HEK293 (cell line): Measurements from ENCODE around the gene TRPV2.

ENCODE experiments used
- BCL11A ChIP-seq: fragments of 450-650 bp; formaldehyde crosslinking; IDR thresholded peaks from 2 replicates; pipeline ENCODE4 v1.5.1; 2016; ENCODE audit warnings: low read depth, missing biosample characterization, missing genetic modification characterization
- BCL11B ChIP-seq: fragments of 450-650 bp; formaldehyde crosslinking; IDR thresholded peaks from 2 replicates; pipeline ENCODE4 v1.5.1; 2016; ENCODE audit warnings: low read depth, missing biosample characterization, missing genetic modification characterization
- IKZF3 ChIP-seq: fragments of 450-650 bp; IDR thresholded peaks from 2 replicates; pipeline ENCODE4 v1.5.0; 2018; ENCODE audit warnings: missing biosample characterization, mild to moderate bottlenecking, missing genetic modification characterization, moderate library complexity
- KLF9 ChIP-seq: fragments of 450-650 bp; formaldehyde crosslinking; IDR thresholded peaks from 2 replicates; pipeline ENCODE4 v1.5.1; 2016; ENCODE audit warnings: missing biosample characterization, missing genetic modification characterization, low read depth
- PRDM1 ChIP-seq: fragments of 450-650 bp; formaldehyde crosslinking; IDR thresholded peaks from 2 replicates; pipeline ENCODE4; 2016; ENCODE audit warnings: missing biosample characterization, missing genetic modification characterization
- ZBTB6 ChIP-seq: fragments of 450-650 bp; formaldehyde crosslinking; IDR thresholded peaks from 2 replicates; pipeline ENCODE4 v1.5.1; 2017; ENCODE audit warnings: missing biosample characterization, missing genetic modification characterization
- ZFP3 ChIP-seq: fragments of 450-650 bp; formaldehyde crosslinking; IDR thresholded peaks from 2 replicates; pipeline ENCODE4 v1.5.1; 2016; ENCODE audit warnings: low read depth, missing biosample characterization, missing genetic modification characterization
- ZNF132 ChIP-seq: fragments of 450-650 bp; formaldehyde crosslinking; IDR thresholded peaks from 2 replicates; pipeline ENCODE4 v1.5.1; 2017; ENCODE audit warnings: missing biosample characterization, missing genetic modification characterization, borderline replicate concordance
- ZNF140 ChIP-seq: fragments of 450-650 bp; formaldehyde crosslinking; IDR thresholded peaks from 2 replicates; pipeline ENCODE4 v1.5.1; 2016; ENCODE audit warnings: missing biosample characterization, missing genetic modification characterization
- ZNF2 ChIP-seq: fragments of 450-650 bp; formaldehyde crosslinking; IDR thresholded peaks from 2 replicates; pipeline ENCODE4 v1.5.1; 2016; ENCODE audit warnings: missing biosample characterization, missing genetic modification characterization
- ZNF302 ChIP-seq: fragments of 450-650 bp; formaldehyde crosslinking; IDR thresholded peaks from 2 replicates; pipeline ENCODE4 v1.5.1; 2016; ENCODE audit warnings: missing biosample characterization, missing genetic modification characterization, low read depth
- ZNF311 ChIP-seq: fragments of 450-650 bp; formaldehyde crosslinking; IDR thresholded peaks from 2 replicates; pipeline ENCODE4 v1.5.1; 2017; ENCODE audit warnings: missing biosample characterization, missing genetic modification characterization, borderline replicate concordance
- ZNF324 ChIP-seq: fragments of 450-650 bp; formaldehyde crosslinking; IDR thresholded peaks from 2 replicates; pipeline ENCODE4 v1.5.1; 2016; ENCODE audit warnings: missing biosample characterization, missing genetic modification characterization
- ZNF404 ChIP-seq: fragments of 450-650 bp; formaldehyde crosslinking; IDR thresholded peaks from 2 replicates; pipeline ENCODE4 v1.5.1; 2017; ENCODE audit warnings: missing biosample characterization, missing genetic modification characterization
- ZNF426 ChIP-seq: fragments of 450-650 bp; formaldehyde crosslinking; IDR thresholded peaks from 2 replicates; pipeline ENCODE4 v1.5.1; 2017; ENCODE audit warnings: missing biosample characterization, missing genetic modification characterization, mild to moderate bottlenecking, inconsistent platforms, moderate library complexity
- ZNF544 ChIP-seq: fragments of 450-650 bp; formaldehyde crosslinking; IDR thresholded peaks from 2 replicates; pipeline ENCODE4 v1.5.0; 2017; ENCODE audit warnings: missing biosample characterization, missing genetic modification characterization
- ZNF548 ChIP-seq: fragments of 450-650 bp; formaldehyde crosslinking; IDR thresholded peaks from 2 replicates; pipeline ENCODE4 v1.5.1; 2016; ENCODE audit warnings: missing biosample characterization, missing genetic modification characterization
- ZNF549 ChIP-seq: fragments of 450-650 bp; IDR thresholded peaks from 2 replicates; pipeline ENCODE4 v1.5.1; 2018; ENCODE audit warnings: missing biosample characterization, missing genetic modification characterization, mild to moderate bottlenecking, inconsistent platforms, moderate library complexity
- ZNF600 ChIP-seq: fragments of 450-650 bp; formaldehyde crosslinking; IDR thresholded peaks from 2 replicates; pipeline ENCODE4 v1.5.1; 2016; ENCODE audit warnings: missing biosample characterization, missing genetic modification characterization
- ZNF645 ChIP-seq: fragments of 450-650 bp; formaldehyde crosslinking; IDR thresholded peaks from 2 replicates; pipeline ENCODE4; 2016; ENCODE audit warnings: missing biosample characterization, missing genetic modification characterization
- ZNF777 ChIP-seq: fragments of 450-650 bp; formaldehyde crosslinking; IDR thresholded peaks from 2 replicates; pipeline ENCODE4 v1.5.1; 2017; ENCODE audit warnings: missing biosample characterization, missing genetic modification characterization, borderline replicate concordance
- ZNF792 ChIP-seq: fragments of 450-650 bp; formaldehyde crosslinking; IDR thresholded peaks from 2 replicates; pipeline ENCODE4 v1.5.1; 2016; ENCODE audit warnings: missing biosample characterization, missing genetic modification characterization
- ZSCAN23 ChIP-seq: fragments of 450-650 bp; formaldehyde crosslinking; IDR thresholded peaks from 2 replicates; pipeline ENCODE4 v1.5.1; 2016; ENCODE audit warnings: missing biosample characterization, missing genetic modification characterization
- ZXDB ChIP-seq: fragments of 450-650 bp; formaldehyde crosslinking; IDR thresholded peaks from 2 replicates; pipeline ENCODE4 v1.5.1; 2016; ENCODE audit warnings: missing biosample characterization, missing genetic modification characterization
- TF ChIP-seq, protein P1 (sequence below): fragments of 450-650 bp; formaldehyde crosslinking; IDR thresholded peaks from 2 replicates; pipeline ENCODE4 v1.5.1; 2016; ENCODE audit warnings: missing biosample characterization, missing genetic modification characterization
- TF ChIP-seq, protein P2 (sequence below): fragments of 450-650 bp; formaldehyde crosslinking; IDR thresholded peaks from 2 replicates; pipeline ENCODE4 v1.5.1; 2017; ENCODE audit warnings: missing biosample characterization, mild to moderate bottlenecking, missing genetic modification characterization, moderate library complexity
- TF ChIP-seq, protein P3 (sequence below): fragments of 450-650 bp; formaldehyde crosslinking; IDR thresholded peaks from 2 replicates; pipeline ENCODE4 v1.5.1; 2016; ENCODE audit warnings: missing biosample characterization, missing genetic modification characterization
- TF ChIP-seq, protein P4 (sequence below): fragments of 450-650 bp; formaldehyde crosslinking; IDR thresholded peaks from 2 replicates; pipeline ENCODE4 v1.5.1; 2016; ENCODE audit warnings: missing biosample characterization, missing genetic modification characterization

Gene TRPV2

DNA sequence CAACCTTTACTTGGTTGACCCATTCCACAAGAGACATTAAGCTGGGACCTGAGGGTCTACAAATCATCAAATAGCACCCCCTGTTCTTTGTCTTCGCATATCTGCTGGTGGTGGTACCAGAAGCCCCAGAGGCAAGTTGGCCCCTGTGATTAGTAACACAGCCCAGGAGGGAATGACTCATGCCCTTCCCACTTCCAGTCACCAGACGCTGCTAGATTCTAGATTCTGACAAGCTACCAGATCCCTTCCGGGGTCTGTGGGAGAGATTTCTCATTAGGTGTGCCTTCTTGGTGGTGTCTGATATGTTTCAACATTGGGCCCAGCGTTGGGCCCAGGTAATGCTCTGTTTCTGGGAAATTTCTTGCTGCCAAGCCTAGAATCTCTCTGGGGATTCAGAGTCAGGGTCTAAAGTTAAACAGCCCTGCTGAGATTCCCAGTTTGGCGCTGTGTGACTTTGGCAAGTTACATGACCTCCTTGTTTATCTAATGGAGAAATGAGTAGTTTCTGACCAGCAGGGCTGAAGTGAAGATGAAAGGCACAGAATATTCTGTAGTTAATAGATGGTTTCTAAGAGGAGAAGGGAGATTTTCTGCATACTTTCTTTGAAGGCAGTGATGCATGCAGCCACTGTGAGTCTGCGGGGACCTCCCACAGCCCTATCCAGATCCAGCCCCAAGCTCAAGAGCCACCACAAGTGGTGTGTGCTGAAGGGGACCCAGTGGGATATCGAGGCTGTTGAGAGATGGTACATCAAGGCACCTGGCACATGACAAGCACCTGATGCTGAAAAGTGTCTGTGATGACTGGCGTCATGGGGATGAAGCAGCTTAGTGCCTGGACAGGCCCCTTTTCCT lies 3.9 kb downstream of the TRPV2 start (continued):
- TF ChIP-seq, protein P1, sequence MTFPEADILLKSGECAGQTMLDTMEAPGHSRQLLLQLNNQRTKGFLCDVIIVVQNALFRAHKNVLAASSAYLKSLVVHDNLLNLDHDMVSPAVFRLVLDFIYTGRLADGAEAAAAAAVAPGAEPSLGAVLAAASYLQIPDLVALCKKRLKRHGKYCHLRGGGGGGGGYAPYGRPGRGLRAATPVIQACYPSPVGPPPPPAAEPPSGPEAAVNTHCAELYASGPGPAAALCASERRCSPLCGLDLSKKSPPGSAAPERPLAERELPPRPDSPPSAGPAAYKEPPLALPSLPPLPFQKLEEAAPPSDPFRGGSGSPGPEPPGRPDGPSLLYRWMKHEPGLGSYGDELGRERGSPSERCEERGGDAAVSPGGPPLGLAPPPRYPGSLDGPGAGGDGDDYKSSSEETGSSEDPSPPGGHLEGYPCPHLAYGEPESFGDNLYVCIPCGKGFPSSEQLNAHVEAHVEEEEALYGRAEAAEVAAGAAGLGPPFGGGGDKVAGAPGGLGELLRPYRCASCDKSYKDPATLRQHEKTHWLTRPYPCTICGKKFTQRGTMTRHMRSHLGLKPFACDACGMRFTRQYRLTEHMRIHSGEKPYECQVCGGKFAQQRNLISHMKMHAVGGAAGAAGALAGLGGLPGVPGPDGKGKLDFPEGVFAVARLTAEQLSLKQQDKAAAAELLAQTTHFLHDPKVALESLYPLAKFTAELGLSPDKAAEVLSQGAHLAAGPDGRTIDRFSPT (tag by site-specific recombination): 0 out of 2 replicates have a peak, but pooled peaks have one; percentile 37
- no peak for TF ChIP-seq PRDM1 (tag by site-specific recombination)
- no peak for TF ChIP-seq ZNF404
- no peak for TF ChIP-seq ZBTB6 (tag by site-specific recombination)
- no peak for TF ChIP-seq ZNF777 (tag by site-specific recombination)
- TF ChIP-seq ZNF132 (tag by site-specific recombination): no peak
- TF ChIP-seq, protein P2, sequence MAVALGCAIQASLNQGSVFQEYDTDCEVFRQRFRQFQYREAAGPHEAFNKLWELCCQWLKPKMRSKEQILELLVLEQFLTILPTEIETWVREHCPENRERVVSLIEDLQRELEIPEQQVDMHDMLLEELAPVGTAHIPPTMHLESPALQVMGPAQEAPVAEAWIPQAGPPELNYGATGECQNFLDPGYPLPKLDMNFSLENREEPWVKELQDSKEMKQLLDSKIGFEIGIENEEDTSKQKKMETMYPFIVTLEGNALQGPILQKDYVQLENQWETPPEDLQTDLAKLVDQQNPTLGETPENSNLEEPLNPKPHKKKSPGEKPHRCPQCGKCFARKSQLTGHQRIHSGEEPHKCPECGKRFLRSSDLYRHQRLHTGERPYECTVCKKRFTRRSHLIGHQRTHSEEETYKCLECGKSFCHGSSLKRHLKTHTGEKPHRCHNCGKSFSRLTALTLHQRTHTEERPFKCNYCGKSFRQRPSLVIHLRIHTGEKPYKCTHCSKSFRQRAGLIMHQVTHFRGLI (tag by site-specific recombination): no peak
- TF ChIP-seq ZNF544: no peak
- no peak for TF ChIP-seq ZNF2 (tag by site-specific recombination)
- TF ChIP-seq ZNF549 (tag by site-specific recombination): no peak
- TF ChIP-seq ZNF302 (tag by site-specific recombination): no peak
- no peak for TF ChIP-seq ZNF324 (tag by site-specific recombination)
- TF ChIP-seq KLF9 (tag by site-specific recombination): no peak
- TF ChIP-seq, protein P3, sequence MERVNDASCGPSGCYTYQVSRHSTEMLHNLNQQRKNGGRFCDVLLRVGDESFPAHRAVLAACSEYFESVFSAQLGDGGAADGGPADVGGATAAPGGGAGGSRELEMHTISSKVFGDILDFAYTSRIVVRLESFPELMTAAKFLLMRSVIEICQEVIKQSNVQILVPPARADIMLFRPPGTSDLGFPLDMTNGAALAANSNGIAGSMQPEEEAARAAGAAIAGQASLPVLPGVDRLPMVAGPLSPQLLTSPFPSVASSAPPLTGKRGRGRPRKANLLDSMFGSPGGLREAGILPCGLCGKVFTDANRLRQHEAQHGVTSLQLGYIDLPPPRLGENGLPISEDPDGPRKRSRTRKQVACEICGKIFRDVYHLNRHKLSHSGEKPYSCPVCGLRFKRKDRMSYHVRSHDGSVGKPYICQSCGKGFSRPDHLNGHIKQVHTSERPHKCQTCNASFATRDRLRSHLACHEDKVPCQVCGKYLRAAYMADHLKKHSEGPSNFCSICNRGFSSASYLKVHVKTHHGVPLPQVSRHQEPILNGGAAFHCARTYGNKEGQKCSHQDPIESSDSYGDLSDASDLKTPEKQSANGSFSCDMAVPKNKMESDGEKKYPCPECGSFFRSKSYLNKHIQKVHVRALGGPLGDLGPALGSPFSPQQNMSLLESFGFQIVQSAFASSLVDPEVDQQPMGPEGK: 0 out of 2 replicates have a peak, but pooled peaks have one; percentile 24
- no peak for TF ChIP-seq ZNF140
- TF ChIP-seq BCL11B (tag by site-specific recombination): no peak
- TF ChIP-seq IKZF3: no peak
- TF ChIP-seq BCL11A (tag by site-specific recombination): no peak
- no peak for TF ChIP-seq ZNF645 (tag by site-specific recombination)
- no peak for TF ChIP-seq ZSCAN23 (tag by site-specific recombination)
- TF ChIP-seq ZXDB (tag by site-specific recombination): no peak
- TF ChIP-seq, protein P4, sequence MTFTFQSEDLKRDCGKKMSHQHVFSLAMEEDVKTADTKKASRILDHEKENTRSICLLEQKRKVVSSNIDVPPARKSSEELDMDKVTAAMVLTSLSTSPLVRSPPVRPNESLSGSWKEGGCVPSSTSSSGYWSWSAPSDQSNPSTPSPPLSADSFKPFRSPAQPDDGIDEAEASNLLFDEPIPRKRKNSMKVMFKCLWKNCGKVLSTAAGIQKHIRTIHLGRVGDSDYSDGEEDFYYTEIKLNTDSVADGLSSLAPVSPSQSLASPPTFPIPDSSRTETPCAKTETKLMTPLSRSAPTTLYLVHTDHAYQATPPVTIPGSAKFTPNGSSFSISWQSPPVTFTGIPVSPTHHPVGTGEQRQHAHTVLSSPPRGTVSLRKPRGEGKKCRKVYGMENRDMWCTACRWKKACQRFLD: no peak
- no peak for TF ChIP-seq ZNF548
- no peak for TF ChIP-seq ZFP3 (tag by site-specific recombination)
- no peak for TF ChIP-seq ZNF311 (tag by site-specific recombination)
- 0 out of 2 replicates have a peak, but pooled peaks have one; percentile 44 for TF ChIP-seq ZNF600
- TF ChIP-seq ZNF792: no peak
- TF ChIP-seq ZNF426 (tag by site-specific recombination): no peak
